K562 (cell line): ENCODE measurements around the gene TSPAN12. TPM values are rescaled to one million over a fixed set of nuclear protein-coding genes. Genes with fewer than 3 reads are reported as not detected.

ENCODE experiments used
- ATAC-seq: fragments of 200-7000 bp; cut with Tn5 transposase; 3 replicates; pipeline ENCODE4 v1.9.1; 2020; ENCODE audit warnings: moderate library complexity
- BruUV-seq: library from RNA; stranded (reverse); fragments of 400-500 nt; replicated peaks from 2 replicates; lab custom pipeline; 2021; lab: Mats Ljungman, UMichigan
- CTCF ChIA-PET: fragments of 300-600 bp; formaldehyde crosslinking; extraction: SDS; loops from one replicate; lab custom pipeline; 2021; ENCODE audit warnings: low intra/inter-chr PET ratio; lab: Yijun Ruan, JAX
- POLR2A ChIA-PET: fragments of 300-600, 350-650 bp; sonication (Branson Sonifier 250); formaldehyde crosslinking; extraction: SDS; loops from one replicate; lab custom pipeline; 2021; ENCODE audit warnings: antibody characterized with exemption, inconsistent platforms; lab: Yijun Ruan, JAX
- DNase-seq, 4 experiments: peaks; one replicate each; pipeline versions ENCODE4 v3.0.0 to v3.0.0-alpha.2; 2011 to 2018; ENCODE audit warnings: low spot score in 3 of 4, mixed read lengths in 3 of 4; ENCODE audit errors: extremely low read depth in 1 of 4
- FAIRE-seq: peaks from 2 replicates; lab custom pipeline; 2011; peaks lifted over from hg19 to GRCh38; lab: Jason Lieb, UNC
- H2AFZ ChIP-seq: 2 replicates; pipeline ENCODE4 v1.6.0; 2011; ENCODE audit warnings: low read depth, low read length, control low read depth, inconsistent platforms
- H3K27ac ChIP-seq: fragments of 200-600 bp; 3 replicates; pipeline ENCODE4 v1.8.0; 2011; ENCODE audit warnings: low read depth, mild to moderate bottlenecking, control low read depth, inconsistent platforms, low read length, moderate library complexity, mixed read lengths; ENCODE audit errors: extremely low read depth
- H3K27me3 ChIP-seq, 2 experiments: fragments of 300-600 bp in 1 of 2; 2 replicates in 1 of 2; 3 replicates in 1 of 2; pipeline versions ENCODE4 v1.6.0 to v1.8.0; 2011; ENCODE audit warnings: inconsistent platforms in 2 of 2, low read length in 2 of 2, mild to moderate bottlenecking in 1 of 2, mixed read lengths in 1 of 2, moderate library complexity in 1 of 2; ENCODE audit not compliant: control insufficient read depth in 2 of 2, insufficient read depth in 2 of 2
- H3K36me3 ChIP-seq: fragments of 300-600 bp; 3 replicates; pipeline ENCODE4 v1.8.0; 2011; ENCODE audit warnings: mild to moderate bottlenecking, low read length, inconsistent platforms; ENCODE audit not compliant: control insufficient read depth, insufficient read depth
- H3K4me1 ChIP-seq, 2 experiments: fragments of 200-600 bp in 1 of 2; replicated peaks in 1 of 2; 2 replicates in 1 of 2; 3 replicates in 1 of 2; pipeline versions ENCODE4 v1.5.1 to v1.8.0; 2011; ENCODE audit warnings: inconsistent platforms in 2 of 2, low read length in 2 of 2, mild to moderate bottlenecking in 1 of 2, mixed read lengths in 1 of 2, moderate library complexity in 1 of 2; ENCODE audit not compliant: control insufficient read depth in 2 of 2, insufficient read depth in 2 of 2
- H3K4me2 ChIP-seq: 2 replicates; pipeline ENCODE4 v1.6.1; 2011; ENCODE audit warnings: low read length, control low read depth, inconsistent platforms, mixed read lengths; ENCODE audit not compliant: insufficient read depth
- H3K4me3 ChIP-seq: fragments of 200-600 bp; sonication (generic), shearing (Covaris generic); 2 replicates; pipeline ENCODE4 v1.5.1; 2016; ENCODE audit warnings: control low read depth, inconsistent platforms
- H3K79me2 ChIP-seq: fragments of 200-600 bp; 3 replicates; pipeline ENCODE4 v1.8.0; 2011; ENCODE audit warnings: low read length, inconsistent platforms; ENCODE audit not compliant: control insufficient read depth, insufficient read depth
- H3K9ac ChIP-seq, 2 experiments: 2 replicates each; pipeline versions ENCODE4 v1.6.0 to v1.6.1; 2011; ENCODE audit warnings: low read depth in 2 of 2, low read length in 2 of 2, control low read depth in 1 of 2, inconsistent platforms in 1 of 2, mild to moderate bottlenecking in 1 of 2, mixed read lengths in 1 of 2; ENCODE audit not compliant: insufficient read depth in 1 of 2
- H3K9me1 ChIP-seq: one replicate; pipeline ENCODE4 v1.6.0; 2011; ENCODE audit warnings: inconsistent platforms, mild to moderate bottlenecking, low read length, moderate library complexity; ENCODE audit not compliant: control insufficient read depth, insufficient read depth
- H3K9me3 ChIP-seq: replicated peaks from 2 replicates; pipeline ENCODE4 v1.5.1; 2011; ENCODE audit warnings: low read depth, low read length, inconsistent platforms; ENCODE audit not compliant: control insufficient read depth, insufficient read depth
- H4K20me1 ChIP-seq: replicated peaks from 2 replicates; pipeline ENCODE4 v1.6.1; 2011; ENCODE audit warnings: low read length, inconsistent platforms, mixed read lengths; ENCODE audit not compliant: control insufficient read depth, insufficient read depth
- HDAC3 ChIP-seq: fragments of 450-650 bp; IDR thresholded peaks from 2 replicates; pipeline ENCODE4 v1.6.1; 2018; ENCODE audit warnings: borderline replicate concordance, mild to moderate bottlenecking, moderate library complexity; ENCODE audit not compliant: partially characterized antibody
- HNRNPH1 ChIP-seq: fragments of 200-400 bp; formaldehyde crosslinking; optimal IDR thresholded peaks from 2 replicates; pipeline ENCODE3; 2017; ENCODE audit warnings: low read depth, mild to moderate bottlenecking, low read length, moderate library complexity
- MEIS2 ChIP-seq: fragments of 450-650 bp; IDR thresholded peaks from 2 replicates; pipeline ENCODE4 v1.6.1; 2014; ENCODE audit warnings: mild to moderate bottlenecking; ENCODE audit not compliant: partially characterized antibody
- MTF1 ChIP-seq: fragments of 250-450 bp; sonication (Bioruptor Pico); IDR thresholded peaks from 2 replicates; pipeline ENCODE4 v1.9.0; 2021; ENCODE audit warnings: moderate library complexity, mild to moderate bottlenecking, inconsistent platforms, borderline replicate concordance
- WGBS: fragments of 100-300 bp; shearing (Covaris generic); methylation state at CpG from one replicate; pipeline ENCODE4 v1.1.6; 2016; ENCODE audit warnings: low coverage, mixed read lengths; ENCODE audit not compliant: insufficient coverage; ENCODE audit errors: missing lambda C conversion rate; 5-methylcytosine and 5-hydroxymethylcytosine counted together
- in situ Hi-C: fragments of 300-500 bp; cut with MboI; formaldehyde crosslinking; loops from 4 replicates; pipeline ENCODE4 v1.15.0; 2018; ENCODE audit warnings: inconsistent platforms, mixed read lengths
- intact Hi-C: fragments of 100-400 bp; cut with micrococcal nuclease; formaldehyde crosslinking; loops from 2 replicates; pipeline ENCODE4 v1.14.2; 2022
- polyA plus RNA-seq, 8 experiments: library from polyadenylated mRNA; depleted of rRNA in 4 of 8; stranded (reverse) in 5 of 8; unstranded in 3 of 8; fragments of >200 nt; fragmentation: Nextera tagmentation in 2 of 8; fragmentation: Illumina TruSeq in 1 of 8; extraction: Ambion mirVana in 2 of 8; extraction: Trizol in 1 of 8; gene quantifications; 2 replicates each; pipeline versions ENCODE4 v1.2.1 to v1.2.3, GENCODE V29; 2011 to 2014; ENCODE audit warnings: inconsistent platforms in 1 of 8, missing spikeins in 1 of 8
- total RNA-seq, 7 experiments: library from RNA; depleted of rRNA in 6 of 7; stranded (reverse); fragments of >200 nt in 6 of 7; fragmentation: Illumina TruSeq in 2 of 7; extraction: Trizol in 2 of 7; gene quantifications; 2 replicates each; pipeline versions ENCODE4 v1.2.1 to v1.2.3, GENCODE V29; 2011 to 2021; ENCODE audit warnings: low replicate concordance in 1 of 7
- TF ChIP-seq, protein P1 (sequence below): fragments of 450-650 bp; IDR thresholded peaks from 2 replicates; pipeline ENCODE4 v1.6.1; 2016

The TSPAN12 gene
- total and polyA plus RNA-seq, 9 of the 15 experiments (the other 6 are each of a cell fraction or from before 2014, with no cell fraction given), result 0.13 to 1.7 (median 0.35) TPM; not detected in 1

DNA sequence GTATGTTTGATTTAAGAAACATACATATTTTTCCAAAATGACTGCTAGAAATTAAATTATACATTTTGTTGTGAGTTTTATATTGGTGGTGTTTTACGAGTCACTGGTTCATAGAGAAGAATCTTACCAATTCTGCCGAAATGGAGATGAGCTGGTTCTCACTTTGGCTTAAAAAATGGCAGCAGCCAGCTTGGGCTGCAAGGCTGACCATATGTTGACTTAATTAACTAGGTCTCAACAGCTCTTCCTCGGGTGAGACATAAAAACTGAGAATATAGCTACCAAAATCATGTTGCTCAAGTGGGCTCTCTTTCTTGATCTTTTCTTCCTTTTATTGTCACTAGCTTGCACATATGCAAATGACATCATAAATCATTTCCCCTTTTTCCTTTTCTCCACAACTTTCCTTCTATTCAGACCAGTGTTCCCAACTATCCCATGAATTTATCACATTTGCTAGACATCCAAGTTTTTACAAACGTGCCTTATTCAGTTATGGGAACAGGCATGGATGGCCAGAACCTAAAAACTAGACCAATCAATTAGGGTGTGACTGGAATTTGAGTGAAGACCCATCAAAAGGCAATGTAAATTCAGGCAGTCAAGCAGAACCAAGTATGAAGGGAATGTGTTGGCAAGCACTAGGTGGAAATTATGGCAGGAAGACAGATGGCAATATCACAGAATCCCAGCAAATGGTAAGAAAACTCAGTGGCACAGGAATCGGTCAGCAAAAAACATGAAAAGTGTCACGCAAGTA lies 6.4 kb upstream of the TSPAN12 start:
- H3K9ac ChIP-seq, result no peak overlapping the region
- TF ChIP-seq MEIS2 (peak; percentile 26), HNRNPH1 (no peak), HDAC3 (no peak), MTF1 (CRISPR knock-in tag) (no peak)
- TF ChIP-seq, protein P1, sequence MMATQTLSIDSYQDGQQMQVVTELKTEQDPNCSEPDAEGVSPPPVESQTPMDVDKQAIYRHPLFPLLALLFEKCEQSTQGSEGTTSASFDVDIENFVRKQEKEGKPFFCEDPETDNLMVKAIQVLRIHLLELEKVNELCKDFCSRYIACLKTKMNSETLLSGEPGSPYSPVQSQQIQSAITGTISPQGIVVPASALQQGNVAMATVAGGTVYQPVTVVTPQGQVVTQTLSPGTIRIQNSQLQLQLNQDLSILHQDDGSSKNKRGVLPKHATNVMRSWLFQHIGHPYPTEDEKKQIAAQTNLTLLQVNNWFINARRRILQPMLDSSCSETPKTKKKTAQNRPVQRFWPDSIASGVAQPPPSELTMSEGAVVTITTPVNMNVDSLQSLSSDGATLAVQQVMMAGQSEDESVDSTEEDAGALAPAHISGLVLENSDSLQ, result peak; percentile 47; the same call in 1 of the 2 replicates
- no peak overlapping the region for H3K27ac ChIP-seq
- H3K27me3 ChIP-seq, result peaks cover 0 to 4% of the 10 kb centered on the region in 2 experiments; a peak in 2 of 5 replicates
- BruUV-seq, result no TSS peak
- H4K20me1 ChIP-seq, result no peaks in the 10 kb centered on the region
- H3K9me1 ChIP-seq, result no peaks in the 10 kb centered on the region
- no peak overlapping the region for H3K4me2 ChIP-seq
- H3K9me3 ChIP-seq, result no peaks in the 10 kb centered on the region
- H2AFZ ChIP-seq, result no peak overlapping the region
- no peaks in the 10 kb centered on the region for H3K36me3 ChIP-seq
- in situ Hi-C loops, result no loop called here
- H3K79me2 ChIP-seq, result no peaks in the 10 kb centered on the region
- no peak for ATAC-seq
- no peak for DNase-seq
- ChIA-PET POLR2A (no interaction called here), CTCF (no interaction called here)
- WGBS, result under 1% methylated on average over 6 of the region's 6 CpGs
- FAIRE-seq, result no peak
- no peaks in the 10 kb centered on the region for H3K4me1 ChIP-seq
- H3K4me3 ChIP-seq, result no peak overlapping the region
- intact Hi-C loops, result no loop called here
